CD14-positive monocyte (primary cell): ENCODE data around the gene SV2A. TPM values are rescaled to one million over a fixed set of nuclear protein-coding genes. Genes with fewer than 3 reads are reported as not detected.
A peak's percentile ranks its signal among the peaks of the same experiment; 100 is the strongest.

Source experiments
- DNase-seq, 3 donors: peaks; one replicate each; pipeline ENCODE4 v3.0.0-alpha.2; 2011 to 2022
- H2AFZ ChIP-seq: 2 replicates; pipeline ENCODE4 v1.6.0; 2012; ENCODE audit warnings: mild to moderate bottlenecking, low read depth, low read length, inconsistent platforms; ENCODE audit not compliant: insufficient read depth, poor library complexity, severe bottlenecking
- H3K27ac ChIP-seq, 2 donors: 1 replicate in 1 of 2; 2 replicates in 1 of 2; pipeline ENCODE4 v1.5.1; 2012 to 2013; ENCODE audit warnings: low read length in 2 of 2, control low read depth in 1 of 2, inconsistent platforms in 1 of 2, low read depth in 1 of 2, mild to moderate bottlenecking in 1 of 2
- H3K27me3 ChIP-seq, 2 donors: one replicate each; pipeline versions ENCODE4 v1.6.0 to v1.6.1; 2011 to 2013; ENCODE audit warnings: low read length in 2 of 2; ENCODE audit not compliant: control insufficient read depth in 2 of 2, insufficient read depth in 2 of 2
- H3K36me3 ChIP-seq, 2 donors: replicated peaks in 1 of 2; 1 replicate in 1 of 2; 2 replicates in 1 of 2; pipeline versions ENCODE4 v1.5.1 to v1.6.1; 2012 to 2013; ENCODE audit warnings: low read length in 2 of 2, control low read depth in 1 of 2, inconsistent platforms in 1 of 2, mild to moderate bottlenecking in 1 of 2; ENCODE audit not compliant: insufficient read depth in 2 of 2, control insufficient read depth in 1 of 2
- H3K4me1 ChIP-seq, 2 donors: 1 replicate in 1 of 2; 2 replicates in 1 of 2; pipeline versions ENCODE4 v1.5.1 to v1.6.1; 2012 to 2013; ENCODE audit warnings: low read length in 2 of 2, control low read depth in 1 of 2, inconsistent platforms in 1 of 2, mild to moderate bottlenecking in 1 of 2, moderate library complexity in 1 of 2; ENCODE audit not compliant: insufficient read depth in 2 of 2, control insufficient read depth in 1 of 2
- H3K4me2 ChIP-seq: replicated peaks from 2 replicates; pipeline ENCODE3; 2012; ENCODE audit warnings: low read length, moderate library complexity, mild to moderate bottlenecking; ENCODE audit not compliant: poor library complexity, severe bottlenecking; ENCODE audit errors: extremely low read depth
- H3K4me3 ChIP-seq, 3 experiments: fragments of 200-600 bp in 1 of 3; sonication (generic) in 1 of 3; replicated peaks in 1 of 3; 1 replicate in 2 of 3; 2 replicates in 1 of 3; pipeline ENCODE4 v1.5.1; 2011 to 2013; ENCODE audit warnings: low read length in 3 of 3, mild to moderate bottlenecking in 3 of 3, control low read depth in 2 of 3, low read depth in 2 of 3, inconsistent platforms in 1 of 3, moderate library complexity in 1 of 3
- H3K79me2 ChIP-seq: 2 replicates; pipeline ENCODE4 v1.6.0; 2012; ENCODE audit warnings: mild to moderate bottlenecking, control low read depth, inconsistent platforms, low read length, moderate library complexity; ENCODE audit not compliant: insufficient read depth
- H3K9ac ChIP-seq: 2 replicates; pipeline ENCODE4 v1.6.0; 2017; ENCODE audit warnings: low read length, mild to moderate bottlenecking; ENCODE audit not compliant: insufficient read depth, poor library complexity, severe bottlenecking
- H3K9me3 ChIP-seq, 2 donors: replicated peaks in 1 of 2; 1 replicate in 1 of 2; 2 replicates in 1 of 2; pipeline versions ENCODE4 v1.5.1 to v1.6.1; 2012 to 2013; ENCODE audit warnings: low read length in 2 of 2, control low read depth in 1 of 2; ENCODE audit not compliant: control insufficient read depth in 1 of 2, insufficient read depth in 1 of 2
- H4K20me1 ChIP-seq: 2 replicates; pipeline ENCODE4 v1.6.0; 2012; ENCODE audit warnings: mild to moderate bottlenecking, low read length, control low read depth, moderate library complexity; ENCODE audit not compliant: insufficient read depth
- H3K27ac Mint-ChIP-seq, 7 donors: one replicate each; pipeline ENCODE4 v1.8.0; 2020; ENCODE audit warnings: mild to moderate bottlenecking in 7 of 7, mixed read lengths in 7 of 7, moderate library complexity in 6 of 7, inconsistent platforms in 2 of 7
- H3K27me3 Mint-ChIP-seq, 3 donors: one replicate each; pipeline ENCODE4 v1.8.0; 2021 to 2022; ENCODE audit warnings: low read depth in 3 of 3, mild to moderate bottlenecking in 3 of 3, mixed read lengths in 3 of 3, moderate library complexity in 3 of 3, inconsistent platforms in 1 of 3
- H3K36me3 Mint-ChIP-seq, 2 donors: one replicate each; pipeline ENCODE4 v1.8.0; 2020; ENCODE audit warnings: mixed read lengths in 2 of 2, inconsistent platforms in 1 of 2, mild to moderate bottlenecking in 1 of 2
- H3K4me1 Mint-ChIP-seq: one replicate; pipeline ENCODE4 v1.8.0; 2020; ENCODE audit warnings: mild to moderate bottlenecking, mixed read lengths
- H3K4me3 Mint-ChIP-seq, 2 donors: one replicate each; pipeline ENCODE4 v1.8.0; 2020; ENCODE audit warnings: mild to moderate bottlenecking in 2 of 2, mixed read lengths in 2 of 2, moderate library complexity in 1 of 2
- H3K9me3 Mint-ChIP-seq, 7 donors: one replicate each; pipeline ENCODE4 v1.8.0; 2020 to 2022; ENCODE audit warnings: mixed read lengths in 7 of 7, mild to moderate bottlenecking in 6 of 7, moderate library complexity in 6 of 7, inconsistent platforms in 2 of 7
- WGBS: methylation state at CpG from one replicate; pipeline ENCODE4 v1.1.5; 2013; ENCODE audit warnings: missing lambda C conversion rate; ENCODE audit not compliant: insufficient coverage; 5-methylcytosine and 5-hydroxymethylcytosine counted together
- intact Hi-C, 2 donors: fragments of 100-400 bp; cut with micrococcal nuclease; formaldehyde crosslinking; loops; one replicate each; pipeline versions ENCODE4 v1.15.0 to v1.15.1; 2023
- polyA plus RNA-seq, 3 donors: library from polyadenylated mRNA; depleted of rRNA in 1 of 3; unstranded in 2 of 3; stranded (reverse) in 1 of 3; fragments of 300-500 nt in 2 of 3; fragments of >200 nt in 1 of 3; fragmentation: Illumina TruSeq in 2 of 3; gene quantifications; 1 replicate in 2 of 3; 2 replicates in 1 of 3; pipeline ENCODE4 v1.2.3, GENCODE V29; 2012 to 2021
- TF ChIP-seq, protein P1 (sequence below): fragments of 200-600 bp; IDR thresholded peaks from one replicate; pipeline ENCODE4 v1.8.0; 2022; ENCODE audit warnings: antibody characterized with exemption, mild to moderate bottlenecking

SV2A gene
- polyA plus RNA-seq, 3 donors: 0.07 to 0.17 (median 0.14) TPM

GRCh38 chr1:149916193-149916897, 1.3 kb downstream of the SV2A start:
- Histone ChIP-seq H3K4me1 (peaks cover 26 to 35% of the 10 kb centered on the region in 2 donors), H3K9me3 (no peaks in the 10 kb centered on the region), H3K36me3 (no peaks in the 10 kb centered on the region), H3K27me3 (peaks cover 7 to 19% of the 10 kb centered on the region in 2 donors), H3K9ac (no peak overlapping the region), H3K79me2 (no peaks in the 10 kb centered on the region), H3K4me2 (peak overlapping the region; percentile 61), H3K4me3 (peak overlapping the region in 1 of 3 experiments; percentile 61), H2AFZ (peak overlapping the region; percentile 33), H3K27ac (no peak overlapping the region), H4K20me1 (no peaks in the 10 kb centered on the region)
- Mint-ChIP-seq H3K36me3 (peaks cover 0 to 7% of the 10 kb centered on the region in 2 donors), H3K4me3 (peak overlapping the region; percentile 49 to 87), H3K4me1 (peaks cover 36% of the 10 kb centered on the region), H3K27ac (peak overlapping the region in 1 of 7 donors; percentile 67), H3K9me3 (no peaks in the 10 kb centered on the region), H3K27me3 (peaks cover 26 to 27% (median 26%) of the 10 kb centered on the region in 3 donors)
- TF ChIP-seq, protein P1, sequence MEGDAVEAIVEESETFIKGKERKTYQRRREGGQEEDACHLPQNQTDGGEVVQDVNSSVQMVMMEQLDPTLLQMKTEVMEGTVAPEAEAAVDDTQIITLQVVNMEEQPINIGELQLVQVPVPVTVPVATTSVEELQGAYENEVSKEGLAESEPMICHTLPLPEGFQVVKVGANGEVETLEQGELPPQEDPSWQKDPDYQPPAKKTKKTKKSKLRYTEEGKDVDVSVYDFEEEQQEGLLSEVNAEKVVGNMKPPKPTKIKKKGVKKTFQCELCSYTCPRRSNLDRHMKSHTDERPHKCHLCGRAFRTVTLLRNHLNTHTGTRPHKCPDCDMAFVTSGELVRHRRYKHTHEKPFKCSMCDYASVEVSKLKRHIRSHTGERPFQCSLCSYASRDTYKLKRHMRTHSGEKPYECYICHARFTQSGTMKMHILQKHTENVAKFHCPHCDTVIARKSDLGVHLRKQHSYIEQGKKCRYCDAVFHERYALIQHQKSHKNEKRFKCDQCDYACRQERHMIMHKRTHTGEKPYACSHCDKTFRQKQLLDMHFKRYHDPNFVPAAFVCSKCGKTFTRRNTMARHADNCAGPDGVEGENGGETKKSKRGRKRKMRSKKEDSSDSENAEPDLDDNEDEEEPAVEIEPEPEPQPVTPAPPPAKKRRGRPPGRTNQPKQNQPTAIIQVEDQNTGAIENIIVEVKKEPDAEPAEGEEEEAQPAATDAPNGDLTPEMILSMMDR: no peak
- intact Hi-C loops: no loop called here
- WGBS: no CpG with 5 or more reads among the region's 9 CpGs
- DNase-seq: no peak

DNA sequence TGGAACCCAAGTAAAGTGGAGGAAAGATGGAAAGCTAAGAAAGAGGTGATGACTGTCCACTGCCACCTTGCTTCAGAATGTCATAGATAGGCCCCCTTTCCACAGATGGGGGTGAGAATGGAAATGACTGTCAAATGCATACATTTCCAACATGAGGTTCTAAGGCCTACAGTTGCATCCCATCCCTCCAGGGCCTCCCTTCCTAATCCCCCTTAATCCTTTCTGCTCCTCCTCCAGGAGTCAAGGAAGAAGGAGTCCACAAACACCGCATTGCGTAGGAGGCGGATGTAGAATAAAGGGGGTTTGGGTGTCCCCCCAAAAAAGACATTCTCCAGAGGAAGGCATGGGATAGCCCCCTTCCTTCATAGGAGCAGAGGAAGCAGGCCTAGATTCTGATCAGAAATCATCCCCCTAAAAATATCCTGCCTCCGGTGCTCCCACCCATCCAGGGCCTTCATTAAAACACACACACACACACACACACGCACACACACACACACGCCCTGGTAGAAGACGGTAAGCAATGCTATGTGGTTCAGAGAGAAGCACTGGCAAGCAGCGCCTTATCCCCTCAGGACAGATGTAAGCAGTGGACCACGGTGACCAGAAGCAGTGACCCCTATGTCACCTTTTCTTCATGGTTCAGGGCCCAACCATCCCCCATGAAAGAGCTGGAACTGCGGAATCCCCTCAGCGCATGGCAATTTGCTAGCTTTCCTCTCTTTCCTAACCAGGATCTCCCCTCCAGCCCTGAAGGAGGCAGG, 2.0 kb downstream of the SV2A start:
- H3K4me2 ChIP-seq: no peak overlapping the region

More for the DNA sequence above, 2.0 kb downstream of the SV2A start:
- Mint-ChIP-seq H3K27me3 (peaks cover 26 to 27% (median 26%) of the 10 kb centered on the region in 3 donors), H3K36me3 (peaks cover 0 to 2% of the 10 kb centered on the region in 2 donors), H3K4me3 (peak overlapping the region in 1 of 2 donors; percentile 47), H3K9me3 (peaks cover 0 to 2% (median 0%) of the 10 kb centered on the region in 7 donors), H3K27ac (peak overlapping the region in 1 of 7 donors; percentile 67), H3K4me1 (peaks cover 36% of the 10 kb centered on the region)
- Histone ChIP-seq H3K36me3 (no peaks in the 10 kb centered on the region), H3K9me3 (no peaks in the 10 kb centered on the region), H3K27ac (no peak overlapping the region), H3K4me3 (no peak overlapping the region), H3K27me3 (peaks cover 7 to 19% of the 10 kb centered on the region in 2 donors), H3K9ac (no peak overlapping the region), H4K20me1 (no peaks in the 10 kb centered on the region), H3K79me2 (no peaks in the 10 kb centered on the region), H3K4me1 (peaks cover 26 to 35% of the 10 kb centered on the region in 2 donors), H2AFZ (peak overlapping the region; percentile 11)
- TF ChIP-seq, protein P1: no peak
- intact Hi-C loops: no loop called here
- DNase-seq: no peak
- WGBS: 50% methylated on average over 4 of the region's 11 CpGs
